IPS-15b (cell line): Measurements from ENCODE around the gene INPPL1.

Source experiments
- H3K27me3 ChIP-seq: one replicate; pipeline ENCODE4 v1.6.1; 2013; ENCODE audit warnings: low read length; ENCODE audit not compliant: control insufficient read depth, insufficient read depth
- H3K36me3 ChIP-seq: one replicate; pipeline ENCODE4 v1.6.1; 2013; ENCODE audit warnings: low read length; ENCODE audit not compliant: control insufficient read depth, insufficient read depth
- H3K4me1 ChIP-seq: one replicate; pipeline ENCODE4 v1.6.1; 2013; ENCODE audit warnings: mild to moderate bottlenecking, low read length; ENCODE audit not compliant: control insufficient read depth, insufficient read depth
- H3K4me3 ChIP-seq: one replicate; pipeline ENCODE4 v1.5.1; 2013; ENCODE audit warnings: low read depth, low read length
- H3K9ac ChIP-seq: one replicate; pipeline ENCODE4 v1.6.1; 2013; ENCODE audit warnings: low read depth, mild to moderate bottlenecking, low read length
- H3K9me3 ChIP-seq: one replicate; pipeline ENCODE4 v1.6.1; 2013; ENCODE audit warnings: mild to moderate bottlenecking, low read length; ENCODE audit not compliant: control insufficient read depth, insufficient read depth

Gene INPPL1

DNA sequence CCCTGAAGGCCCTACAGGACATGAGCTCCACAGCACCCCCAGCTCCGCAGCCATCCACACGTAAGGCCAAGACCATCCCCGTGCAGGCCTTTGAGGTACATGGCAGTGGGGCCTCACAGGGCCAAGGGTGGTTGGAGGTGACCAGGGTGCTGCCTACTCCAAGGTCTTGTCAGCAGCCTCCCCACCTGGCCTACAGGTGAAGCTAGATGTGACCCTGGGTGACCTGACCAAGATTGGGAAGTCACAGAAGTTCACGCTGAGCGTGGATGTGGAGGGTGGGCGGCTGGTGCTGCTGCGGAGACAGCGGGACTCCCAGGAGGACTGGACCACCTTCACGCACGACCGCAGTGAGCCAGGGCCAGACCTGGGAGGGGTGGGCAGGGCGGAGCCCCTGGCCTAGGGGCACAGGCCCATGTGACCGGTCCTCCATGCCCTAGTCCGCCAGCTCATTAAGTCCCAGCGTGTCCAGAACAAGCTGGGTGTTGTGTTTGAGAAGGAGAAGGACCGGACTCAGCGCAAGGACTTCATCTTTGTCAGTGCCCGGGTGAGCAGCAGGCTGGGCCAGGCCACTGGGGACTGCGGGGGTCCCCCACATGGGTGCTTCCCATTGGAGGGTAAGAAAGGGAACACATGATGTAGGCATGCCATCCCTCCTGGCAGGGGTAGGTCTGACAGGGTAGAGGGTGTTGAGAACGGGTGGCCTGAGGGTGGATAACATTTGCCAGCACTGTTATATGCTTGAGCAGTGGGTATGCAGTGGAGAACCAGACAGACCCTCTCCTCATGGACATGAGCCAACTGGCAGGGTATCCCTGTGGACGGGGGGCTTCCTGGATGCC lies 5.6 kb downstream of the INPPL1 start:
- peaks cover 2% of the 10 kb centered on the region for H3K4me1 ChIP-seq
- H3K27me3 ChIP-seq = no peaks in the 10 kb centered on the region
- H3K9ac ChIP-seq = no peak overlapping the region
- no peak overlapping the region for H3K4me3 ChIP-seq
- no peaks in the 10 kb centered on the region for H3K9me3 ChIP-seq
- peaks cover 64% of the 10 kb centered on the region for H3K36me3 ChIP-seq

DNA sequence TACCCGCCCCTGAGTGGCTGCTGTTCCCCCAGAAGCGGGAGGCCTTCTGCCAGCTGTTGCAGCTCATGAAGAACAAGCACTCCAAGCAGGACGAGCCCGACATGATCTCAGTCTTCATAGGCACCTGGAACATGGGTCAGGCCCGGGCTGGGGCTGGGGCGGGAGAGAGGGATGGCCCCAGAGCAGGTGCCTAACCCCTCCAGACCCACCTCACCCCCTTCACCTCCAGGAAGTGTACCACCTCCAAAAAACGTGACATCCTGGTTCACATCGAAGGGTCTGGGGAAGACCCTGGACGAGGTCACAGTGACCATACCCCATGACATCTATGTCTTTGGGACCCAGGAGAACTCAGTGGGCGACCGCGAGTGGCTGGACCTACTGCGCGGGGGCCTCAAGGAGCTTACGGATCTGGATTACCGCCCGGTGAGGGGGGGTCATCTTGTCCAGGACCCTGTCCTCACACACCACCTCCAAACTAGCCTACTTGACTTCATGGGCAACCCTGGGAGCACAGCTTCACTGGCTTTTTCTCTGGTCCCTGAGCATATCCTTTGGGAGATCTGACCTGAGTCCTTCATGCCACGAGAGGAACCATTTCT lies 6.3 kb downstream of the INPPL1 start:
- no peaks in the 10 kb centered on the region for H3K9me3 ChIP-seq
- no peak overlapping the region for H3K4me3 ChIP-seq
- no peaks in the 10 kb centered on the region for H3K4me1 ChIP-seq
- no peaks in the 10 kb centered on the region for H3K27me3 ChIP-seq
- no peak overlapping the region for H3K9ac ChIP-seq
- H3K36me3 ChIP-seq = peaks cover 71% of the 10 kb centered on the region

GRCh38 chr11:72231396-72232259 lies 7.1 kb downstream of the INPPL1 start:
- Histone ChIP-seq H3K9me3 (no peaks in the 10 kb centered on the region), H3K4me1 (no peaks in the 10 kb centered on the region), H3K9ac (no peak overlapping the region), H3K4me3 (no peak overlapping the region), H3K27me3 (no peaks in the 10 kb centered on the region), H3K36me3 (peaks cover 77% of the 10 kb centered on the region)

DNA sequence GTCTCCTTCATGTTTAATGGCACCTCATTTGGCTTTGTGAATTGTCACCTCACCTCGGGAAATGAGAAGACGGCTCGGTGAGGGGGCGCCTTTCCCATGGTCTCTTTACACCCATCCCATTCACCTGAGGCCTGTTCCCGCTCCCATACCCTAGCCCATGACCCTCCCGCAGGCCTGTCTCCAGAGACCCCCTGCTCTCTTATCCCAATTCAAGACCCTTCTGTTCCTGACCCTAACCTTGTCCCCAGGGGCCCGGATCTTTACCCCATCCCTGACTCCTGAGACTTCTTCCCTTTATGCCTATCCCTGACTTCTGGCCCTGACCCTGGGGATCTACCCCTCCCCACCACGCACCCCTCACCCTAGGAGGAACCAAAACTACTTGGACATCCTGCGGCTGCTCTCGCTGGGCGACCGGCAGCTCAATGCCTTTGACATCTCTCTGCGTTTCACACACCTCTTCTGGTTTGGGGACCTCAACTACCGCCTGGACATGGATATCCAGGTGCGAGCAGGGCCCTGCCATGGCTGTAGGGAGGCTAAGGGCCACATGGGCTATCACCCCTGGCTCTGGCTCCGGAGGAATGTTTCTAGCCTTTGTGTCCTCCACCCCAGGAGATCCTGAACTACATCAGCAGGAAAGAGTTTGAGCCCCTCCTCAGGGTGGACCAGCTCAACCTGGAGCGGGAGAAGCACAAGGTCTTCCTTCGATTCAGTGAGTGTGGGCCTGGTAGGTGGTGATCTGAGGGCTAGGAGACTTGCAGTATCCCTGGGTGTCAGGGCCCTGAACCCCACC lies 7.9 kb downstream of the INPPL1 start:
- Histone ChIP-seq H3K36me3 (peaks cover 77% of the 10 kb centered on the region), H3K9ac (no peak overlapping the region), H3K9me3 (no peaks in the 10 kb centered on the region), H3K4me3 (no peak overlapping the region), H3K27me3 (no peaks in the 10 kb centered on the region), H3K4me1 (no peaks in the 10 kb centered on the region)

DNA sequence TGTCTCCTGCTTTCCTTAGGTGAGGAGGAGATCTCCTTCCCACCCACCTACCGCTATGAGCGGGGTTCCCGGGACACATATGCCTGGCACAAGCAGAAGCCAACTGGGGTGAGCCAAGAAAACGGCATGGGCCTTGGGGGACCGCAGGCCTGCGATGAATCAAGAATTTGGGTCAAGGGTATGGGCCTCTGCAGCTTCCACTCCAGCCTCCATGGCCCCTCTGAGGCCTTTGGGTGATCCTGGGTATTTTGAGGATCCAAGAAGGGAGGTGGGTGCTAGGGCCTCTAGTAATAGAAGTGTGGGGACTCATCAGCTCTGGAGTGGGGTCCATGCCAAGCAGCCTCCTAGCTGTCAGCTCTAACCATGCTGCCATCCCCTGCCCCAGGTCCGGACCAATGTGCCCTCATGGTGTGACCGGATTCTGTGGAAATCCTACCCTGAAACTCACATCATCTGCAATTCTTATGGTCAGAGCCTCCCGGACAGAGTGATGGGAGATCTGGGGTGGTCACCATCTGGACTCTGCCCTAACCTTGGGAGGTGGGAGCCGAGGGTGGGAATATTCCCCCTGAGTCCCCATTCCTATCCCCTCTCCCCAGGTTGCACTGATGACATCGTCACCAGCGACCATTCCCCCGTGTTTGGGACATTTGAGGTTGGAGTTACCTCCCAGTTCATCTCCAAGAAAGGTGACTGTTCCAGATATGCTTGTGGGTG lies 8.6 kb downstream of the INPPL1 start:
- H3K4me3 ChIP-seq = no peak overlapping the region
- H3K9ac ChIP-seq = no peak overlapping the region
- H3K9me3 ChIP-seq = no peaks in the 10 kb centered on the region
- H3K36me3 ChIP-seq = peaks cover 75% of the 10 kb centered on the region
- no peaks in the 10 kb centered on the region for H3K27me3 ChIP-seq
- H3K4me1 ChIP-seq = no peaks in the 10 kb centered on the region

DNA sequence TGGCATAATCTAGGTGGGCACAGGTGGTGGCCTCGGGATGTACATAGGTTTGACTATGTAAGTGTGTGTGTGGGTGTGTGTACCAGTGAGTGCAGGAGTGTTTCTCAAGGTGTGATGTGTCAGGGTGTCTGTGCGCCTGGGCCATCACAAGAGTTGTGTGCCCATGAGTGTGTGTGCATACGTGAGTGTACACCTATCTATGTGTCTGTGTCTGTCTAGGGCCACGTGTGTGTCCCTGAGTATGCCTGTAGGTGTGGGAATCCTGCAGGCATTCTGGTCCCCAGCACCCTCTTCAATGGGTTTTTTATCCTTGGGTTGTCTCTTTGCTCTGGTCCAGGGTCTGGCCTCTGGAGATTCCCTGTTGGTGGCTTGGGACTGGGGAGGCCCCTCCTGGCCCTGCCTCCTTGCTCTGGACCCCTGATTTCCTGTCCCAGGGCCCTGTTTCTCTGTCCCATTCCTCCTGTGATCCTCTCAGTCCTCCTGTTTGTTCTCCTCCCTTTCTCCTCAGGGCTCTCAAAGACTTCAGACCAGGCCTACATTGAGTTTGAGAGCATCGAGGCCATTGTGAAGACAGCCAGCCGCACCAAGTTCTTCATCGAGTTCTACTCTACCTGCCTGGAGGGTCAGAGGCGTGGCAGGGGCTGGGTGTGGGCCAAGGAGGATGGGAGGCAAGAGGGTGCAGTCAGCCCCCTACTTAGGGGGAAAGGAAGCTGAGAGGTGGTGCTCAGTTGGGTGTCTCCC lies 9.4 kb downstream of the INPPL1 start:
- peaks cover 68% of the 10 kb centered on the region for H3K36me3 ChIP-seq
- no peak overlapping the region for H3K9ac ChIP-seq
- no peaks in the 10 kb centered on the region for H3K4me1 ChIP-seq
- no peaks in the 10 kb centered on the region for H3K9me3 ChIP-seq
- H3K4me3 ChIP-seq = no peak overlapping the region
- peaks cover 3% of the 10 kb centered on the region for H3K27me3 ChIP-seq

DNA sequence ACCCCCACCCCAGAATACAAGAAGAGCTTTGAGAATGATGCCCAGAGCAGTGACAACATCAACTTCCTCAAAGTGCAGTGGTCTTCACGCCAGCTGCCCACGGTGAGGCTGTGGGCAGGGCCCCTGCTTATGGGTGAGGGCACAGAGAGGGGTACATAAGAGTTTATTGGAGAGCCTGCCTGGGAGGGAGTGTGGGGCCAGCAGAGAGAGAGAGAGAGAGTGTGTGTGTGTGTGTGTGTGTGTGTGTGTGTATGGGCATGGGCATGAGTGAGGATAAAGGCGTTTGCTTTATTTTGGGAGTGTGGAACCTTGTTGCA lies 9.9 kb downstream of the INPPL1 start:
- Histone ChIP-seq H3K36me3 (peaks cover 63% of the 10 kb centered on the region), H3K4me3 (no peak overlapping the region), H3K9me3 (no peaks in the 10 kb centered on the region), H3K4me1 (no peaks in the 10 kb centered on the region), H3K27me3 (peaks cover 8% of the 10 kb centered on the region), H3K9ac (no peak overlapping the region)

GRCh38 chr11:72234920-72235319 lies 10.4 kb downstream of the INPPL1 start:
- Histone ChIP-seq H3K4me1 (no peaks in the 10 kb centered on the region), H3K36me3 (peaks cover 58% of the 10 kb centered on the region), H3K4me3 (no peak overlapping the region)

DNA sequence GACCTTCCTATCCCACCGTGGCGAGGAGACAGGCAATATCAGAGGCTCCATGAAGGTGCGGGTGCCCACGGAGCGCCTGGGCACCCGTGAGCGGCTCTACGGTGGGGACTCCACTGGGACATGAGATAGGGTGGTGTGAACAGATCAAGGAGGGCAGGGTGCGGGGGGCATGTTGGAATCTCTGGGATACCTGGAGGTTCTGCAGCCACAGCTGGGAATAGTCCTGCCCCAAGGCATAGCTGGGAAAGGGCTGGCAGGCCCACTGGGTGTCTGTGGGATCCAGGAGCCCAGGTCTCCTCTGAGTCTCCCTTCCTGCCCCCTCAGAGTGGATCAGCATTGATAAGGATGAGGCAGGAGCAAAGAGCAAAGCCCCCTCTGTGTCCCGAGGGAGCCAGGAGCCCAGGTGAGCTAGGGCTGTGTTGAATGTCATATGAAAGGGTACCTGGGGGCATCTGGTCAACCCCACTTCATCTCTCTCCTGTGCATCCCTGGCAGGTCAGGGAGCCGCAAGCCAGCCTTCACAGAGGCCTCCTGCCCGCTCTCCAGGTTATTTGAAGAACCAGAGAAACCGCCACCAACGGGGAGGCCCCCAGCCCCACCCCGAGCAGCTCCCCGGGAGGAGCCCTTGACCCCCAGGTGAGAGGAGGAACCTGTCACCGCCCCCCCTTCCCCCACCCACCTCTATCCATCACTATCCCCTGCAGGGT lies 10.9 kb downstream of the INPPL1 start:
- Histone ChIP-seq H3K36me3 (peaks cover 52% of the 10 kb centered on the region), H3K27me3 (peaks cover 16% of the 10 kb centered on the region)

More at GRCh38 chr11:72234920-72235319, 10.4 kb downstream of the INPPL1 start:
- Histone ChIP-seq H3K27me3 (peaks cover 10% of the 10 kb centered on the region), H3K9ac (no peak overlapping the region), H3K9me3 (no peaks in the 10 kb centered on the region)

GRCh38 chr11:72236083-72236697 lies 11.6 kb downstream of the INPPL1 start:
- Histone ChIP-seq H3K4me1 (peaks cover 2% of the 10 kb centered on the region), H3K9me3 (no peaks in the 10 kb centered on the region), H3K27me3 (peaks cover 22% of the 10 kb centered on the region), H3K36me3 (peaks cover 46% of the 10 kb centered on the region), H3K4me3 (no peak overlapping the region), H3K9ac (no peak overlapping the region)

More for the DNA sequence above, 10.9 kb downstream of the INPPL1 start:
- Histone ChIP-seq H3K4me3 (no peak overlapping the region), H3K9me3 (no peaks in the 10 kb centered on the region), H3K4me1 (no peaks in the 10 kb centered on the region), H3K9ac (no peak overlapping the region)
